NT2/D1 (cell line): ENCODE measurements around the gene BLOC1S4.

Source experiments
- DNase-seq: peaks from one replicate; pipeline ENCODE4 v3.0.0-alpha.2; 2011; ENCODE audit warnings: low read depth, low spot score
- H3K27me3 ChIP-seq: 2 replicates; pipeline ENCODE4 v1.6.0; 2011; ENCODE audit warnings: mild to moderate bottlenecking; ENCODE audit not compliant: insufficient read length, insufficient read depth
- H3K36me3 ChIP-seq: 2 replicates; pipeline ENCODE4 v1.6.1; 2011; ENCODE audit warnings: mild to moderate bottlenecking, low read length, mixed read lengths; ENCODE audit not compliant: insufficient read depth, insufficient read length
- H3K4me1 ChIP-seq: 2 replicates; pipeline ENCODE4 v1.5.1; 2011; ENCODE audit not compliant: insufficient read depth, insufficient read length
- H3K4me3 ChIP-seq: 2 replicates; pipeline ENCODE4 v1.5.1; 2011; ENCODE audit warnings: low read depth; ENCODE audit not compliant: insufficient read length
- H3K9ac ChIP-seq: 2 replicates; pipeline ENCODE4 v1.6.0; 2011; ENCODE audit warnings: low read depth; ENCODE audit not compliant: insufficient read length
- H3K9me3 ChIP-seq: 2 replicates; pipeline ENCODE4 v1.5.1; 2011; ENCODE audit warnings: mild to moderate bottlenecking, low read length; ENCODE audit not compliant: insufficient read depth
- SUZ12 ChIP-seq: IDR thresholded peaks from 2 replicates; pipeline ENCODE4 v1.6.1; 2011; ENCODE audit not compliant: insufficient read length, insufficient read depth; ENCODE audit errors: extremely low read depth
- YY1 ChIP-seq: IDR thresholded peaks from 2 replicates; pipeline ENCODE4 v1.6.1; 2011; ENCODE audit not compliant: insufficient read length, insufficient read depth
- ZNF274 ChIP-seq: IDR thresholded peaks from 2 replicates; pipeline ENCODE4 v1.6.1; 2011; ENCODE audit warnings: mild to moderate bottlenecking, low read depth, low read length

BLOC1S4 gene

GRCh38 chr4:6710282-6710681 is 5.7 kb upstream of the BLOC1S4 start:
- TF ChIP-seq ZNF274, result no peak
- no peak for TF ChIP-seq YY1
- TF ChIP-seq SUZ12, result no peak
- DNase-seq, result no peak
- no peaks in the 10 kb centered on the region for H3K4me1 ChIP-seq
- H3K9ac ChIP-seq, result peak overlapping the region; percentile 74
- H3K4me3 ChIP-seq, result peak overlapping the region; percentile 92
- peaks cover 6% of the 10 kb centered on the region for H3K27me3 ChIP-seq
- peaks cover 14% of the 10 kb centered on the region; the same call in 1 of the 2 replicates for H3K9me3 ChIP-seq
- peaks cover 25% of the 10 kb centered on the region for H3K36me3 ChIP-seq

DNA sequence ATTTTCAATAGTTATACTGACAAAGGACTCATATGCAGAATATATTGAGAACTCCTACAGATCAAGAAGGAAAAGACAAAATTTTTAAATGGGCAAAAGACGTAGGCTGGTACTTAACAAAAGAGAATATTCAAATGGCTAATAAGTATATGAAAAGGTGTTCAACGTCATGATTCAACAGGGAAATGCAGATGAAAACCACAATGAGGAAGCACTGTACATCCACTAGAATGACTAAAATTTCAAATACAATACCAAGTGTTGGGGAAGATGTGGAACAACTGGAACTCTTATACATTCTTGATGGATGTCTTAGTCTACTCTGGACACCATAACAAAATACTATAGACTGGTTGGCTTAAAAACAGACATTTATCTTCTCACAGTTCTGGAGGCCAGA is 5.0 kb upstream of the BLOC1S4 start:
- H3K4me3 ChIP-seq, result no peak overlapping the region
- TF ChIP-seq YY1 (no peak), SUZ12 (no peak), ZNF274 (no peak)
- peaks cover 6% of the 10 kb centered on the region for H3K27me3 ChIP-seq
- H3K9ac ChIP-seq, result no peak overlapping the region
- H3K9me3 ChIP-seq, result peaks cover 11% of the 10 kb centered on the region; the same call in 1 of the 2 replicates
- DNase-seq, result no peak
- H3K36me3 ChIP-seq, result peaks cover 23% of the 10 kb centered on the region
- H3K4me1 ChIP-seq, result no peaks in the 10 kb centered on the region

DNA sequence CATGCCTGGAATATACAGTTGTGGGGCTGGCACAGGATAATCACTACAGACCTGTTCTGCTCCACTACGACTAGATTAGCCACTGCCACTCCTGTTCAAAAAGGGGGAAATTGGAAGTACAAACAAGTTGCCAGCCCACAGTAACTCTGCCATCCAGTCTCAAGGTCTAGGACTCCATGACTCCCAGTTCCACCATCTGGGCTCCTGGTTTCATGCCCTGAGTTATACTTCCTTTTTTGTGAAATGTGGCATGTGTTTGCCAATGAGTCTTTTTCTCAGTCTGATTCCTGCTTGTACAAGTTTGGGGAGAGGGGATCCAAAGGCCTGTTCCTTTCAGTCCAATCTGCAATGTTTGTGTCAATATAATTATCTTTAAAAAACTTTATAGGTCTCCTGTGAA is 1.0 kb upstream of the BLOC1S4 start:
- Histone ChIP-seq H3K9ac (no peak overlapping the region), H3K4me3 (no peak overlapping the region), H3K4me1 (no peaks in the 10 kb centered on the region), H3K27me3 (peaks cover 6% of the 10 kb centered on the region), H3K9me3 (0 out of 2 replicates have a peak, but pooled peaks cover 6% of the 10 kb centered on the region), H3K36me3 (no peaks in the 10 kb centered on the region)
- DNase-seq, result no peak
- TF ChIP-seq ZNF274 (no peak), SUZ12 (no peak), YY1 (no peak)

DNA sequence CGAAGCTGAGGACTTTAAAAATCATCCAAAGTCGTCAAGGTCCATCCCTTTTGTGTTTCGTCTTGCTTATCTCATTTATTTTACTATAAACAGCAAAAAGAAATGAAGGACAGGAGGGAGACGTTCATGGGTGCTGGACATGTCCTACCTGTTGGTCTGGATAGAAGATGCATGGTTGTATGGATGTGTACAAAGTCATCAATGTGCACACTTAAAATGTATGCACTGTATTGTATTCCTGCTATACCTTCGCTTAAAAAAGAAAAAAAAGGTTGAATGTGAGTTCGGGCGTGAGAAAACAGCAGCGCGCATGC is 313 bp upstream of the BLOC1S4 start:
- Histone ChIP-seq H3K9ac (peak overlapping the region; percentile 69), H3K9me3 (0 out of 2 replicates have a peak, but pooled peaks cover 6% of the 10 kb centered on the region), H3K36me3 (no peaks in the 10 kb centered on the region), H3K4me3 (peak overlapping the region; percentile 99), H3K27me3 (peaks cover 6% of the 10 kb centered on the region), H3K4me1 (no peaks in the 10 kb centered on the region)
- no peak for DNase-seq
- no peak for TF ChIP-seq SUZ12
- TF ChIP-seq ZNF274, result no peak
- no peak for TF ChIP-seq YY1

DNA sequence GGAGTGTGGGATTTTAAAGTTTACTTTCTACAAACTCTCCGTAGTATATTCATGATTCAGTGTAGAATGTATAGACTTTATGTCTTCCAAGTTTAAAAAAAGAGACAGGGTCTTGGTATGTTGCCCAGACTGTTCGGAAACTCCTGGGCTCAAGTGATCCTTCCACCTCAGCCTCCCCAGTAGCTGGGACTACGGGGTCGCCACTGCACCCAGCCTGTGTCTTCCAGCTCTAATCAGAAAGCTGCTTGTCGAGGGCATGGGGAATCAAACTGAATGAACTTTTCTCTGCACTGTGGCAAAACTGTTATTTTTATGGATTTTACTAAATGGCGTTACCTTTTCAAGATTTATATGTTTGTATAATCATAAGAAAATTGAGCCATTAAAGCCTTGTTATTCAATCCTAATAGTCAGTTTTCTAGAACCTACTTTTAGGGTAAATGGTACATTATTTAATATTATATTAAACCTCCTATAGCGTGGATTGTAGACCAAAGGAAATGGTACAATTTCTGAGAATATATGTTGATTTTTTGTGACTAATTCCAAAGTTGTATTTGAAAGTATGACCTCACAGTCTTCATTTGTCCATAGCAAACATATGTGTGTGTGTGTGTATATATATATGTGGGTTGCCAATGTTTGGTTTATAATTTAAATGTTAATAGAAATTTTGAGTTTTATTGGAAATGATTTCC is 1.1 kb downstream of the BLOC1S4 start:
- H3K9me3 ChIP-seq, result no peaks in the 10 kb centered on the region
- peak overlapping the region; percentile 99 for H3K4me3 ChIP-seq
- H3K36me3 ChIP-seq, result no peaks in the 10 kb centered on the region
- no peak for DNase-seq
- TF ChIP-seq YY1 (no peak), ZNF274 (no peak), SUZ12 (no peak)
- peak overlapping the region; percentile 99 for H3K9ac ChIP-seq
- H3K27me3 ChIP-seq, result no peaks in the 10 kb centered on the region
- H3K4me1 ChIP-seq, result no peaks in the 10 kb centered on the region

DNA sequence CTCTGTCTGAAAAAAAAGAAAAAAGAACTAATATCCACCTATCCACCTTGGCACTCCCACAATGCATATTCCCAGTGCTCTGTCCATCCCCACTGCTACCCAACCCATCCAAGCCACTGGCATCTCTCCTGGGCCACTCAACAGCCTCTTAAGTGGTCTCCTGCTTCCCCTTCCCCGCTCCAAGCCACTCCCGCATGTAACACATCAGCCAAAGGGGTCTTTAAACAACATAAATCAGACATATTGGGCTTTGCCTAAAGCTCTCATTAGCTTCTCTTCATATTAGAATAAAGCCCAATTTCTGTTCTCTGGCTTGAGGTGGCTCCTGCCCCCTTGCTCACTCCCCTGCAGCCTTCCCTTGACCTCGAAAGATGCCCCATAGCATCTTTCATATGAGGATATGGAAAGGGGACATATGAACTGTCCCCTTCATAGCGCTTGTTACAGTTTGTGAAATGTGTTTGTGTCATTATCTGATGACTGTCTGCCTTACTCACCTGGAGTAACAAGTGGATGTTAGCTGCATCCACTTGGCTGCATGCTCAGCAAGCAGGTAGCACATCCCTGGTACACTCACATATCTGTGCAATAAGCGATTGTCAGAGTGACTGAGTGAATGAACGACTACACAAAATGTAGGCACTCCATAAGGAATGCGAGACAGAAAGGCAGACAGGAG is 3.1 kb downstream of the BLOC1S4 start:
- H3K4me3 ChIP-seq, result no peak overlapping the region
- no peak for TF ChIP-seq YY1
- TF ChIP-seq ZNF274, result no peak
- H3K4me1 ChIP-seq, result peaks cover 2% of the 10 kb centered on the region
- no peak for DNase-seq
- no peaks in the 10 kb centered on the region for H3K27me3 ChIP-seq
- H3K36me3 ChIP-seq, result no peaks in the 10 kb centered on the region
- H3K9me3 ChIP-seq, result no peaks in the 10 kb centered on the region
- no peak overlapping the region for H3K9ac ChIP-seq

DNA sequence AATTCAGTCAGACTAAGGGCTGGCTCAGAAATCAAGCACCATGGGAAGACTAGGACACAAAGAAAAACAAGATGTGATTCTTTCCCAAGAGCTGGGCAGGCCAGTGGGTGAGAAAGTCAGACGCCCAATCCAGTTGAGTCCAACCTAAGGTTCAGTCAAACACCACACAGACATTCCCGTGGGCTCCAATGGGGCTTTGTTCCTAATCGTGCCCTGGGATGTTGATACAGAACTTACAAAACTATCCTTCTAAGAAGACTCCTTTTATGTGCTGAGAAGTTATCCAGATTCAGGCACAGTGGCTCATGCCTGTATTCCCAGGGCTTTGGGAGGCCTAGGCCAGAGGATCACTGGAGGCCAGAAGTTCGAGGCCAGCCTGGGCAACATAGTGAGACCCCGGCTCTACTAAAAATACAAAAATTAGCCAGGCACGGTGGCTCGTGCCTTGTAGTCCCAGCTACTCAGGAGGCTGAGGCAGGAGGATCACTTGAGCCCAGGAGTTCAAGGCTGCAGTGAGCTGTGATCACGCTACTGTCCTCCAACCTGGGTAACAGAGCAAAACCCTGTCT is 3.7 kb downstream of the BLOC1S4 start:
- DNase-seq, result no peak
- H3K4me1 ChIP-seq, result peaks cover 4% of the 10 kb centered on the region
- H3K9ac ChIP-seq, result no peak overlapping the region
- H3K4me3 ChIP-seq, result no peak overlapping the region
- H3K27me3 ChIP-seq, result no peaks in the 10 kb centered on the region
- no peaks in the 10 kb centered on the region for H3K36me3 ChIP-seq
- no peak for TF ChIP-seq SUZ12
- TF ChIP-seq ZNF274, result no peak
- TF ChIP-seq YY1, result no peak
- no peaks in the 10 kb centered on the region for H3K9me3 ChIP-seq
